ENCODE measurements around the gene MAPKAPK2.

The MAPKAPK2 gene

DNA sequence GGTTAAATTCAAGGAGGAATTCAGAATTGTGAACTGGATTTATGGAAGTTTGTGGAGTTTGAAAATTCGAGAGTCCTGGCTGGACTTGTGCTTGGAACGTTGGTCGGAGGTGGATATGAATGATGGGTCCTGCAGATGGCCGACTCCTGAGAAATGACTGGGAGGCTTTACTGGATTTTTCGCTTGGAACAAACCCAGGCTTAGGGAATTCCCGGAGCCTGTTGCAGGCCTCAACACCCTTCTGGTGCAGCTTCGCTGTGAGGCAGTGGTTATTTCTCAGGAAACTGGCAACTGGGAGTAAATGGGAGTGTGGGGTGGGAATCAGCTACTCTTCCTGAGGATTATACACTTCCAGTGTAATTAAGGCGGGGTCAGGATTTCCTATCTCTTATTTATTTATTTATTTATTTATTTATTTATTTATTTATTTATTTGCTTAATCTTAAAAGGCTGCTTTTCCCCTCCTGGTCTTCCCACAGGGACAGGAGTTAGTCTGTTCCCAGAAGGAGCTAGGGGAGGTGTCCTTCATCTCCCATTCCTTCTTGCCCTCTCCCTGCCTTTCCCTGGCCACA is 21.1 kb downstream of the MAPKAPK2 start:
- no peak for DNase-seq

GRCh38 chr1:206706298-206706791 is 21.6 kb downstream of the MAPKAPK2 start:
- DNase-seq: peak; percentile 46

- no peak for DNase-seq
These were observed 22.2 kb downstream of the MAPKAPK2 start for GRCh38 chr1:206706806-206707366.

- DNase-seq: no peak
These were observed 23.4 kb downstream of the MAPKAPK2 start for GRCh38 chr1:206708058-206708457.

DNA sequence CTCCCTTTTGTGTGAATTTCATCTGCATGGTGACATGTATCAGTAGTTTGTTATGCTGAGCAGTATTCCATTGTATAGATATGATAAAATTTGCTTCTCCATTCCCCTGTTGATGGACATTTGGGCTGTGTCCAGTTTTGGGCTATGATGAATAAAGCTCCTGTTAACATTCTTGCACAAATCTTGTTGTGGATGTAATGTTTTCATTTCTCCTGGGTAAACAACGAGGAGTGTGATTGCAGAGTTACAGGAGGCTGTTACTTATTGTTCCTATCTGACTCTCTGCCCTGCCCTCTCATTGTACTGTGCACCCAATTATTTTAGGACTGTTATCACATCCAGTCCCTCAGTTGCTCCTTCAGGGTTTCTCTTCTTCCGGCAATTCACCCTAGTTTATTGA is 24.2 kb downstream of the MAPKAPK2 start:
- no peak for DNase-seq

- no peak for DNase-seq
These were observed 24.6 kb downstream of the MAPKAPK2 start for GRCh38 chr1:206709322-206709721.

GRCh38 chr1:206709772-206710459 is 25.2 kb downstream of the MAPKAPK2 start:
- no peak for DNase-seq

GRCh38 chr1:206710460-206710823 is 25.7 kb downstream of the MAPKAPK2 start:
- no peak for DNase-seq

GRCh38 chr1:206713070-206713469 is 28.4 kb downstream of the MAPKAPK2 start:
- no peak for DNase-seq

DNA sequence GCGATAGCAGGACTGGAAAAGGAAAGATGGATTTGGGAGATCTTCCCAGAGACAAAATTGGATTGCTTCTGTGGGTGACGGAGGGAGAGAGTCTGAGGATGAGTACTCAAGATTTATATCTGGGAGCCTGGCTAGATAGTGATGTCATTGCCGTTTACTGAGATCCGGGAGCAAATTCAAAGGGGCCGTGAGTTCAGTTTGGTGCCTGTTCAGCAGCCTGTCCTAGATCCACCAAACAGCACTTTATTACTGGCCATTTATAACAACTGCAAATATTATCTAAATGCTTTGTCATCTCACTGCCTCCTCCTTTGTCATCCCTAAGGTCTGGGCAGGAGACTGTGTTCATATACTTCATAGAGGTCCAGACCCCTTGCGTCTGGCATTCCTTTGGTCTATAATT is 29.2 kb downstream of the MAPKAPK2 start:
- DNase-seq: no peak

DNA sequence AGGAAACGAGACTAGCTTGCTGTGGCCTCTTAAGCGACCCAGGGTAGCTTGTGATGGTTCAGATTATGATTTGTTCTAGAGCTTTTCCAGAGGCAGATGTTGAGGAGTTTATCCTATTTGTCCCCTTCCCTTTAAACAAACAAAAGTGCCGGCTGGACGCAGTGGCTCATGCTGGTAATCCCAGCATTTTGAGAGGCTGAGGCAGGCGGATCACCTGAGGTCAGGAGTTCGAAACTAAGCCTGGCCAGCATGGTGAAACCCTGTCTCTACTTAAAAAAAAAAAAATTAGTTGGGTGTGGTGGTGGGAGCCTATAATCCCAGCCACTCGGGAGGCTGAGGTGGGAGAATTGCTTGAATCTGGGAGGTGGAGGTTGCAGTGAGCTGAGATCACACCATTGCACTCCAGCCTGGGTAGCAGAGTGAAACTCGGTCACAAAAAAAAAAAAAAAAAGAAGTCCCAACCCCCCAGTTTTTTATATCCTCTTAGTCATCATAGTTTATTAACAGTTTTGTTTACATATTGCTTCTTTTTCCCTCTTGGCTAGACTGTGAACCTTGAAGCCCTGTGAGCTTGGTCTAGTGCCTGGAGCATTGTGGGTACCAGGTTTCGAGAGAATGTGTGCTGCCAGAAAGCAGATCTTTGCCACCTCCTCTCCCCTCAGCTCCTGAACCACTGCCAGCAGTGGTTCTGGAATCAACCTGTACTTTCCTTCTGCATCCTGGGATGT is 29.8 kb downstream of the MAPKAPK2 start:
- DNase-seq: no peak

DNA sequence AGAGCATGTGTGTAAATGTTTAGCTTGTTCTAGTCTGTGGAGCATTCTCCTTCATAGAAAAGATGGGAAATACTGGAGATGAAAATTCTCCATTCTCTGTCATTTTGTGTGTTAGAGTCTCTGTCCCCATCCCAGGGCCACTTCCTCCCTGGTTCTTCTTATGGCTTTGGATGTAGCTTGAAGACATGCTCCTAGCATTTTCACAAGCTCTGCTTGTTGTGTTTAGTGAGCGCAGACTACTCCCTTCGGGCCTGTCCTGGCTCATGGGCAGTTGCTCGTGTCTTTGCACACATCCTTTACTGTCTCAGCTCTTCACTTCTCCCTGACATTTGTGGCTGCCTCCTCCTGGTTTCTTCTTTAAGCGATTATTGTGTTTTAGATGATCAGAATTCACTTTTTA is 30.4 kb downstream of the MAPKAPK2 start:
- DNase-seq: no peak

DNA sequence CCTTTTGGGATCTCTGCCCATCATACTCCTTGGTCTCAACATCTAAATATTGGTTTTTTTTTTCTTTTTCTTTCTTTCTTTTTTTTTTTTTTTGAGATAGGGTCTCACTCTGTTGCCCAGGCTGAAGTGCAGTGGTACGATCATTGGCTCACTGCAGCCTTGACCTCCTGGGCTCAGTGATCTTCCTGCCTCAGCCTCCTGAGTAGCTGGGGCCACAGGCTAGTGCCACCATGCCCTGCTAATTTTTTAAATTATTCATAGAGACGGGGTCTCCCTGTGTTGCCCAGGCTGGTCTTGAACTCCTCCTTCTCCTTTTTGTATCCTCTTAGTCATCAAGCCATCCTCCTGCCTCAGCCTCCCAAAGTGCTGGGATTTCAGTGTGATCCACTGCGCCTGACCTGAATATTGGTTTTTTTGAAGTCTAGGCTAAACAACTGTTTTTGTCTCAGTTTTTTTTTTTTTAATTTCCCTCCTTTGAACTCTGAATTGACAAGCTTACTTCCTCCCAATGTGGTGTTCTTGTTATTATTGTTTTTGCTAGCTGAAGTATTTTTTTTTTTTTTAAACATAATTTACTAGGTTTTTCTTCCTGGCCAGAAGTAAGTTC is 30.9 kb downstream of the MAPKAPK2 start:
- DNase-seq: no peak

- DNase-seq: no peak
These were observed 31.6 kb downstream of the MAPKAPK2 start for GRCh38 chr1:206716159-206716869.

DNA sequence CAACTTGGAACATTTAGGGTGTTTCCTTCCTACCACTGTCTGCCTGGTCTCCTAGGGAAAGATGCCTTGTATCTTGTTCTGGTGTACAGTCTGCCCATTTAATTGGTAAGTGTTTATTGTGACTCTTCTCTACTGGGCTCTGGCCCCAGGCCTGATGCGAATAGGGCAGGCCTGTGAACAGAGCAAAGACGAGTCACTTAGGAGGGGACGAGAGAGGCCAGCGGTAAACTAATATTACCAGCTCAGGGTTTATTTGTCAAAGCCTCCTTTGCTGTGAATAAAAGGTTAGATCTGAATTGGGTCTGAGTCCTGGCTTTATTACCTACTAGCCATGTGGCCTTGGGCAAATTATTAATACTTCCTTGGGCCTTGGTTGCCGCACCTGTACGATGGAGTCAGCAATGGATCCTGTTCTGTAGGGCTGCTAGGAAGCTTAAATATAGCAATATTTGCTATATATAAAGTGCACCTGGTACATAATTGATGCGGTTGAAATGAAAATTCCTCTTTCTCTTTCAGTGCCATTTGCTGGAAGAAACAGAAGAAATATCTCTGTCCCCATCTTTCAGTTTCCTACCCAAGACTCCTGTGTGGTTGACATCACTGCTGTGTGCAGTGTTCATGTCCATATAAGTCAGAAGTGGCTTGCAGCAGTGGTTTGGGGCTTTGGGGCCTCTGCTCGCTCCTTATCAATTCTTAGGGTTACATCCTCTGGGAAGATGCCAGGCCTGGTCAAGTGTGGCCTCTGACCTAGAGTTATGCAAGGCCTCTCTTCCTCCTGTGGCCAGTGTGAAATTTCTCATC is 32.4 kb downstream of the MAPKAPK2 start:
- no peak for DNase-seq

- DNase-seq: no peak
These were observed 32.9 kb downstream of the MAPKAPK2 start for GRCh38 chr1:206717674-206717989.

DNA sequence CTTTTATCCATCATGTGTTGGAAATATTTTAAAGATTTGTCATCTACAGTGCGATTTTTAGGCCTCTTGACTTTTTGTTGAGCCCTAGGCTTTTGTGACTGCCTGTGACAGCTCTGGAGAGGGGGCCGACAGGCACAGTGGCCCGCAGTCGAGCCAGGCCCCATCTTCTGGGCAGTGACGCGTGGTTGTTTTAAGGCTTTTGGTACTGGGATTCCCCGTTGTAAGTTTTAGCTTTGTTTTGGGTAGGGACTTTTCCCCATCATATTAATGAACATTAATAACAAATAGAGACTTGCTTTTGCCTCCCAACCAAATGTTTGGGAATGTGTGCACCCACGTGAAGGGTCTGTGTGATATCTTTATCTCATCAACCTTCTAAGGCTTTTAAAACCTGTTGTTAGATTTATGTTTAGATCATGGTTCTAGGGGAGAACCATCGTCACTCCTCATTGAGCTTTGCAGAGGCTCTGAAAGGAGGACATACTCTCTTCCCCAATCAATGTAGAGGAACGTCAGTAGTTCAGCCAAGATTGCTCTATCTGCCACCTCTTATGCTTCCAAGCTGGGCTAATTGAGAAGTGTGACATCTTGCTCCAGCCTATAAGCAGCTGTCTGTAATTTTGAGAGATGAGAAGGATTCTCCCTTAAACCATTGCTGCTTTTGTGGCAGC is 34.6 kb downstream of the MAPKAPK2 start:
- DNase-seq: no peak

DNA sequence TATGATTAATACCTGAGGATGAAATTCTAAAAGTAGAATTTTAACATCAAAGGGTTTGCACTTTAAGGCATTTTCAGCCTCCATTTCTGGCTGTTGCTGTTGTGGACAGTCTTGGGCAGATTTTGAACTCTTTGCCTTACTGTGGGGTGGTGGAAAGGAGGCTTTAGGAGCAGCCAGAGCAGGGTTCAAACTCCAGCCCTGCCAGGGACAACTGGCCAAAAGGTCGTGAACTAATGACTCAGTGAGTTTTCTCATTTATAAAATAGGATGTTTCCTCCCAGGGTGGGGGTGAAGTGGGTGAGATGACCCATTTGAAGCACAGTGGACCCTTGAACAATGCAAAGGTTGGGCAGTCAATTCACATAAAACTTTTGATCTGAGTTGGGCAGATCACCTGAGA is 36.7 kb downstream of the MAPKAPK2 start:
- no peak for DNase-seq

DNA sequence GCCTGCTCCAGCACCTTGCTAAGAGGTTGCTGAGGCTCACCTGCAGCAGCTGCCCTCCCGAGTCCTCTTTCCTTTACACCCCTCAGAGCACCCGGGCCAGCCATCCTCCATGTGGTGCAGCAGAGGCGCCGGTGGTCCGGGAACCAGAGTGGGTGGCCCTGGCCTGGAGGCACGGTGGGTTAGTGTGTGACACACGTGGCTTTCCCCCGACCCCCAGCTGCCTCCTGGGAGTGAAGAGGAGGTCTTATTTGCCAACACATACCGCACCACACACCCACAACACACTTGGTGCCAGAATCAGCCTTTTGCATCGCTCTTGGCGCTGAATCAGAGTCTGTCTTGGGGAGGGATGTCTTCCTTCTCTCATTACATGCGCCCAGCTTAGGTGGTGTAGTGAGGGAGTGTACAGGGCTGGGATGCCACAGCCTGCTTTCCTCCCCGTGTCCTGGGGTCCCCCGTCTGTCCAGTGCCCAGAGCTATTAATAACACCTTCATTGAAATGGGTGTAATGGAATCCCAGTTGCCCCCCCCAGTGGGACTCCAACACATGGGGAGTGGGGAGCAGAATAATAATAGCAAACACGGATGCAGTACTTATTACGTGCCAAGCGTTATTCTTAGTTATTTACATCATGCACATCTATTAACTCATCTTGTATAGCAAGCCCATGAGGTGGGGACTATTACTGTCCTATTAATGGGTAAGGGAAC is 38.2 kb downstream of the MAPKAPK2 start:
- no peak for DNase-seq

DNA sequence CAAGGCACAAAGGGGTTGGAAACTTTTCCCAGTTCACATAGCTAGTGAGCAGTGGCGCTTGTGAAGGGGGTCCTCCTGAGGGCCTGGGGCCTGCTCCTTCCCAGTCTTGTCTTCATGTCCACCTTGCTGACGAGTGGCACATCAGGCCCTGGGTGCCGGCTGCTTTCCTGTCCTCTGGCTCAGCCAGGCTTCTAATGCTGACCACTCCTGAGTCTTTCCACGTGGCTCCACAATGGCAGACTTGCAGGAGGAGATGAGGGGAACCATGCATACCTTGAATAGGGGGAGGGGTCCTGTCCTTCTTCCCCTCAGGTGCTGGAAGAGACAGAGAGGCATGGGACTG is 38.7 kb downstream of the MAPKAPK2 start:
- no peak for DNase-seq

All from NCI-H1436 (cell line).